Measurements from ENCODE around the gene LRRFIP1. TPM values are rescaled to one million over a fixed set of nuclear protein-coding genes. Genes with fewer than 3 reads are reported as not detected.
A peak's percentile ranks its signal among the peaks of the same experiment; 100 is the strongest.
"Not testable (repeated sequence)": the region's sequence is repeated elsewhere in the genome, so short reads cannot be mapped to it uniquely, and the experiment has no call there.

The LRRFIP1 gene
- polyA plus RNA-seq, 2 donors, result 58.9 to 69.5 TPM

GRCh38 chr2:237680702-237681478, 53.5 kb downstream of the LRRFIP1 start:
- no peak overlapping the region for H3K4me3 ChIP-seq (ENCODE audit: low read depth in 1 of 2, low read length in 2 of 2)
- H3K27ac ChIP-seq (ENCODE audit: low read depth in 2 of 2, low read length in 1 of 2), result no peak overlapping the region
- H3K27me3 ChIP-seq (ENCODE audit: control insufficient read depth in 1 of 2, insufficient read depth in 2 of 2, low read length in 2 of 2), result no peaks in the 10 kb centered on the region
- WGBS, 2 donors, result 82 to 90% methylated on average over 8 of the region's 8 CpGs
- no peaks in the 10 kb centered on the region for H3K9me3 ChIP-seq (ENCODE audit: control insufficient read depth in 2 of 2, insufficient read depth in 1 of 2, low read depth in 1 of 2, low read length in 1 of 2)
- H3K36me3 ChIP-seq (ENCODE audit: control insufficient read depth in 2 of 2, insufficient read depth in 2 of 2, low read length in 1 of 2), result no peaks in the 10 kb centered on the region
- H3K4me1 ChIP-seq (ENCODE audit: control insufficient read depth in 2 of 2, insufficient read depth in 2 of 2, low read length in 1 of 2), result no peaks in the 10 kb centered on the region

GRCh38 chr2:237682151-237682550, 54.8 kb downstream of the LRRFIP1 start:
- no peak overlapping the region for H3K4me3 ChIP-seq (ENCODE audit: low read depth in 1 of 2, low read length in 2 of 2)
- no peaks in the 10 kb centered on the region for H3K36me3 ChIP-seq (ENCODE audit: control insufficient read depth in 2 of 2, insufficient read depth in 2 of 2, low read length in 1 of 2)
- H3K4me1 ChIP-seq (ENCODE audit: control insufficient read depth in 2 of 2, insufficient read depth in 2 of 2, low read length in 1 of 2), result peaks cover 0 to 5% of the 10 kb centered on the region in 2 donors
- no peaks in the 10 kb centered on the region for H3K27me3 ChIP-seq (ENCODE audit: control insufficient read depth in 1 of 2, insufficient read depth in 2 of 2, low read length in 2 of 2)
- no peaks in the 10 kb centered on the region for H3K9me3 ChIP-seq (ENCODE audit: control insufficient read depth in 2 of 2, insufficient read depth in 1 of 2, low read depth in 1 of 2, low read length in 1 of 2)
- WGBS, 2 donors, result 86 to 89% methylated on average over 7 of the region's 7 CpGs
- H3K27ac ChIP-seq (ENCODE audit: low read depth in 2 of 2, low read length in 1 of 2), result no peak overlapping the region

- 65 to 76% methylated on average over 18 of the region's 18 CpGs for WGBS, 2 donors
- peak overlapping the region; percentile 60 to 76 for H3K27ac ChIP-seq (ENCODE audit: low read depth in 2 of 2, low read length in 1 of 2)
- H3K4me3 ChIP-seq (ENCODE audit: low read depth in 1 of 2, low read length in 2 of 2), result no peak overlapping the region
- H3K9me3 ChIP-seq (ENCODE audit: control insufficient read depth in 2 of 2, insufficient read depth in 1 of 2, low read depth in 1 of 2, low read length in 1 of 2), result no peaks in the 10 kb centered on the region
- H3K4me1 ChIP-seq (ENCODE audit: control insufficient read depth in 2 of 2, insufficient read depth in 2 of 2, low read length in 1 of 2), result peaks cover 0 to 8% of the 10 kb centered on the region in 2 donors
- no peaks in the 10 kb centered on the region for H3K27me3 ChIP-seq (ENCODE audit: control insufficient read depth in 1 of 2, insufficient read depth in 2 of 2, low read length in 2 of 2)
- H3K36me3 ChIP-seq (ENCODE audit: control insufficient read depth in 2 of 2, insufficient read depth in 2 of 2, low read length in 1 of 2), result no peaks in the 10 kb centered on the region
These were observed 55.7 kb downstream of the LRRFIP1 start for GRCh38 chr2:237682856-237683670.

- Histone ChIP-seq H3K4me3 (ENCODE audit: low read depth in 1 of 2, low read length in 2 of 2) (no peak overlapping the region), H3K9me3 (ENCODE audit: control insufficient read depth in 2 of 2, insufficient read depth in 1 of 2, low read depth in 1 of 2, low read length in 1 of 2) (no peaks in the 10 kb centered on the region), H3K27me3 (ENCODE audit: control insufficient read depth in 1 of 2, insufficient read depth in 2 of 2, low read length in 2 of 2) (no peaks in the 10 kb centered on the region), H3K36me3 (ENCODE audit: control insufficient read depth in 2 of 2, insufficient read depth in 2 of 2, low read length in 1 of 2) (no peaks in the 10 kb centered on the region), H3K27ac (ENCODE audit: low read depth in 2 of 2, low read length in 1 of 2) (no peak overlapping the region), H3K4me1 (ENCODE audit: control insufficient read depth in 2 of 2, insufficient read depth in 2 of 2, low read length in 1 of 2) (peaks cover 2 to 22% of the 10 kb centered on the region in 2 donors)
- WGBS, 2 donors, result 73 to 77% methylated on average over 5 of the region's 5 CpGs
These were observed 58.0 kb downstream of the LRRFIP1 start for GRCh38 chr2:237685408-237685807.

GRCh38 chr2:237686659-237687136, 59.3 kb downstream of the LRRFIP1 start:
- Histone ChIP-seq H3K4me3 (ENCODE audit: low read depth in 1 of 2, low read length in 2 of 2) (no peak overlapping the region), H3K4me1 (ENCODE audit: control insufficient read depth in 2 of 2, insufficient read depth in 2 of 2, low read length in 1 of 2) (peaks cover 2 to 27% of the 10 kb centered on the region in 2 donors), H3K9me3 (ENCODE audit: control insufficient read depth in 2 of 2, insufficient read depth in 1 of 2, low read depth in 1 of 2, low read length in 1 of 2) (no peaks in the 10 kb centered on the region), H3K27me3 (ENCODE audit: control insufficient read depth in 1 of 2, insufficient read depth in 2 of 2, low read length in 2 of 2) (no peaks in the 10 kb centered on the region), H3K27ac (ENCODE audit: low read depth in 2 of 2, low read length in 1 of 2) (peak overlapping the region; percentile 13 to 67), H3K36me3 (ENCODE audit: control insufficient read depth in 2 of 2, insufficient read depth in 2 of 2, low read length in 1 of 2) (no peaks in the 10 kb centered on the region)
- 82 to 83% methylated on average over 11 of the region's 11 CpGs for whole genome bisulfite sequencing, 2 donors

GRCh38 chr2:237688081-237688480, 60.7 kb downstream of the LRRFIP1 start:
- Histone ChIP-seq H3K27ac (ENCODE audit: low read depth in 2 of 2, low read length in 1 of 2) (peak overlapping the region; percentile 88), H3K4me3 (ENCODE audit: low read depth in 1 of 2, low read length in 2 of 2) (no peak overlapping the region), H3K4me1 (ENCODE audit: control insufficient read depth in 2 of 2, insufficient read depth in 2 of 2, low read length in 1 of 2) (peaks cover 2 to 27% of the 10 kb centered on the region in 2 donors), H3K36me3 (ENCODE audit: control insufficient read depth in 2 of 2, insufficient read depth in 2 of 2, low read length in 1 of 2) (no peaks in the 10 kb centered on the region), H3K9me3 (ENCODE audit: control insufficient read depth in 2 of 2, insufficient read depth in 1 of 2, low read depth in 1 of 2, low read length in 1 of 2) (no peaks in the 10 kb centered on the region), H3K27me3 (ENCODE audit: control insufficient read depth in 1 of 2, insufficient read depth in 2 of 2, low read length in 2 of 2) (no peaks in the 10 kb centered on the region)
- WGBS, 2 donors, result 53 to 83% methylated on average over 1 of the region's 1 CpG

- H3K36me3 ChIP-seq (ENCODE audit: control insufficient read depth in 2 of 2, insufficient read depth in 2 of 2, low read length in 1 of 2); H3K4me3 ChIP-seq (ENCODE audit: low read depth in 1 of 2, low read length in 2 of 2); H3K27me3 ChIP-seq (ENCODE audit: control insufficient read depth in 1 of 2, insufficient read depth in 2 of 2, low read length in 2 of 2); H3K9me3 ChIP-seq (ENCODE audit: control insufficient read depth in 2 of 2, insufficient read depth in 1 of 2, low read depth in 1 of 2, low read length in 1 of 2): not testable (repeated sequence)
- peaks cover 2 to 27% of the 10 kb centered on the region in 2 donors for H3K4me1 ChIP-seq (ENCODE audit: control insufficient read depth in 2 of 2, insufficient read depth in 2 of 2, low read length in 1 of 2)
- 79 to 86% methylated on average over 6 of the region's 6 CpGs for WGBS, 2 donors
- peak overlapping the region; percentile 88 for H3K27ac ChIP-seq (ENCODE audit: low read depth in 2 of 2, low read length in 1 of 2)
These were observed 61.2 kb downstream of the LRRFIP1 start for GRCh38 chr2:237688541-237688940.

GRCh38 chr2:237689336-237690131, 62.1 kb downstream of the LRRFIP1 start:
- Histone ChIP-seq H3K27ac (ENCODE audit: low read depth in 2 of 2, low read length in 1 of 2) (peak overlapping the region; percentile 60 to 78), H3K9me3 (ENCODE audit: control insufficient read depth in 2 of 2, insufficient read depth in 1 of 2, low read depth in 1 of 2, low read length in 1 of 2) (no peaks in the 10 kb centered on the region), H3K4me1 (ENCODE audit: control insufficient read depth in 2 of 2, insufficient read depth in 2 of 2, low read length in 1 of 2) (peaks cover 4 to 34% of the 10 kb centered on the region in 2 donors), H3K36me3 (ENCODE audit: control insufficient read depth in 2 of 2, insufficient read depth in 2 of 2, low read length in 1 of 2) (no peaks in the 10 kb centered on the region), H3K27me3 (ENCODE audit: control insufficient read depth in 1 of 2, insufficient read depth in 2 of 2, low read length in 2 of 2) (no peaks in the 10 kb centered on the region), H3K4me3 (ENCODE audit: low read depth in 1 of 2, low read length in 2 of 2) (no peak overlapping the region)
- WGBS, 2 donors, result 68 to 70% methylated on average over 6 of the region's 6 CpGs
